GM20000 (cell line): ENCODE measurements around the gene TNKS2.

Experiments used
- DNase-seq: peaks from one replicate; pipeline ENCODE4 v3.0.0; 2012; ENCODE audit warnings: low spot score
- TF ChIP-seq, protein P1 (sequence below): IDR thresholded peaks from 2 replicates; pipeline ENCODE4 v1.5.1; 2012; ENCODE audit warnings: mild to moderate bottlenecking, control low read depth; ENCODE audit errors: extremely low read depth, missing control alignments

TNKS2 gene

DNA sequence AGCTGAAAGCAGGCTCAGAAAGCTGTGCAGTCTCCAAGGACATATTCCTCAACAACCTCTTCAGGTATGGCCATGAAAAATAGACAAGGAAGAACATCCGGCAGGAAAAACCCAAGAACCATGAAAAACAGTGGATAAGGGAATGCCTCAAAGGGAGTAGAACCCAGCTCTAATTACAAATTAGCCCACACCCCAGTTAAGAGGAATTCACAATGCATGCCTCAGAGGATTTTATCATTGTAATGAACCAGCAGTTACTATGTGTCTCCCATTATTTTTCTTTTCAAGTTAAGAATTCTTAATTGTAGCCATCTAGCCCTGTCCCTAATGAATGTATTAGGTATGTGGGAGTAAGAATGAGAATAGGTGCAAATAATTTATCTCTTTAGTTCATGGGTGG is 19.7 kb upstream of the TNKS2 start:
- no peak for DNase-seq
- TF ChIP-seq, protein P1, sequence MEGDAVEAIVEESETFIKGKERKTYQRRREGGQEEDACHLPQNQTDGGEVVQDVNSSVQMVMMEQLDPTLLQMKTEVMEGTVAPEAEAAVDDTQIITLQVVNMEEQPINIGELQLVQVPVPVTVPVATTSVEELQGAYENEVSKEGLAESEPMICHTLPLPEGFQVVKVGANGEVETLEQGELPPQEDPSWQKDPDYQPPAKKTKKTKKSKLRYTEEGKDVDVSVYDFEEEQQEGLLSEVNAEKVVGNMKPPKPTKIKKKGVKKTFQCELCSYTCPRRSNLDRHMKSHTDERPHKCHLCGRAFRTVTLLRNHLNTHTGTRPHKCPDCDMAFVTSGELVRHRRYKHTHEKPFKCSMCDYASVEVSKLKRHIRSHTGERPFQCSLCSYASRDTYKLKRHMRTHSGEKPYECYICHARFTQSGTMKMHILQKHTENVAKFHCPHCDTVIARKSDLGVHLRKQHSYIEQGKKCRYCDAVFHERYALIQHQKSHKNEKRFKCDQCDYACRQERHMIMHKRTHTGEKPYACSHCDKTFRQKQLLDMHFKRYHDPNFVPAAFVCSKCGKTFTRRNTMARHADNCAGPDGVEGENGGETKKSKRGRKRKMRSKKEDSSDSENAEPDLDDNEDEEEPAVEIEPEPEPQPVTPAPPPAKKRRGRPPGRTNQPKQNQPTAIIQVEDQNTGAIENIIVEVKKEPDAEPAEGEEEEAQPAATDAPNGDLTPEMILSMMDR, result no peak

DNA sequence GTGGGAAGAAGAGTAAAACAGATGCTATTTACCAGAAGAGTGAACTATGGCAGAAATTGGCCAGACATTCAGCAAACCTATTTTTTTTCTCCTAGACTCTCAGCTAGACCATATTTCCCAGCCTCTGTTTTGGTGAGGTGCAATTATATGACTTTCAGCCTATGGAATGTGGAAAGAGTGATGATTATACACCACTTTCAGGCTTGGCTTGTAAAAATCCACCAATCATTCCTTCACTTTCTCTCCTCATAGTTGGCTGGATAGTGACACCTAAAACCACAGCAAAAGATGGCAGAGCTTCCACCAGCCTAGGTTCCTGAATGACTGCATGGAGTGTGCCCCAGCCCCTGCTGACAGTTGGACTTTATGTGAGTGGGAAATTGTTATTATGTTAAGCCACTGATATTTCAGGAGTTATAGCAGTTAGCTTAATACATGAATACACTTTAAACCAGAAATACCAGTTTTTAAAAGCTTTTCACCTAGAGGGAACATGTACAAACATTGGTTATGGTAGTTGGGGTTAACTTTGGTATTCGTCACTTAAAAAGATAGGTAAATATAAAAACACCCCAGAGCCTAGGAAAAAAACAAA is 19.1 kb upstream of the TNKS2 start:
- TF ChIP-seq, protein P1, result no peak
- no peak for DNase-seq

DNA sequence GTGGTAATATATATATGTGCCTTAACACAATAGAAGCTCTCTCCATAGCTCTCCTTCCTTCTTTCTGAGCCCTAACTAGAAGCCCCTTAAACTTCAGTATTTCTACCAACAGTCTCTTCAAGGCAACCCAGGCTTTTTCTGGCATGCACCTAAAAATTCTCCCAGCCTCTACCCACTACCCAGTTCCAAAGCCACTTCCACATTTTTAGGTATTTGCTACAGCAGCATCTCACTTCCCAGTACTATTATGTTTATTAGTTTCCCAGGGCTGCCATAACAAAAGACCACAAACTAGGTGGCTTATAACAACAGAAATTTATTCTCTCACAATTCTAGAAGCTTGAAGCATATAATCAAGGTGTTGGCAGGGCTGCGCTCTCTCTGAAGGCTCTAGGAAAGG is 15.7 kb upstream of the TNKS2 start:
- TF ChIP-seq, protein P1, result no peak
- DNase-seq, result no peak

DNA sequence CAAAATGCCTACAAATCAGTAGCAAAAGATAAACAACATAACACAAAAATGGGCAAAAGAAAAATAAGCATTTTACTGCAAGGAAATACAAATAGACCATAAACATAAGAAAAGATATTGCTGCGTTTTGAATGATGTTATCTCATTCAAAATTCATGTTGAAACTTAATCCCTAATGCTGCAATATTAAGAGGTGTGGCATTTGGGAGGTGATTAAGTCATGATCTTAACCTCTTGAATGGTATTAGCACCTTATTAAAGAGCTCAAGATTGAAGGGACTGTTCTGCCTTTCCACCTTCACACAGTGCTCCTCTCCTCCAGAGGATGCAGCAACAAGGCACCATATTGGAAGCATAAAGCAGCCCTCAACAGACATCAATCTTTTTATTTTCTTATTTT is 12.4 kb upstream of the TNKS2 start:
- TF ChIP-seq, protein P1, result no peak
- no peak for DNase-seq

DNA sequence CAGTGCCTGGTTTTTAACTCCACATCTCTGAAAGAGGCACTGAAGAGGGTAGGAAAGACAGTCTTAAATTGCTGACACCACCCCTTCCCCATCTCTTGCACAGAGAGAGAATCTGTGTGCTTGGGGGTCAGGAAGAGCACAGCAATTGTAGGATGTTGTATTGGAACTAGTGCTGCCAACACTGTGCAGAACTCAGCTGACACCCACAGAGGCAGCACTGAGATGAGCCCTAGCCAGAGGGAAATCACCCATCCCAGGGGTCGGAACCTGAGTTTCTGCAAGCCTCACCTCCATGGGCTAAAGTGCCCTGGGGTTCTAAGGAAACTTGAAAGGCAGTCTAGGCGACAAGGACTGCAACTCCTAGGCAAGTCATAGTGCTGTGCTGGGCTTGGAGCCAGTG is 11.0 kb upstream of the TNKS2 start:
- DNase-seq, result no peak
- TF ChIP-seq, protein P1, result no peak

DNA sequence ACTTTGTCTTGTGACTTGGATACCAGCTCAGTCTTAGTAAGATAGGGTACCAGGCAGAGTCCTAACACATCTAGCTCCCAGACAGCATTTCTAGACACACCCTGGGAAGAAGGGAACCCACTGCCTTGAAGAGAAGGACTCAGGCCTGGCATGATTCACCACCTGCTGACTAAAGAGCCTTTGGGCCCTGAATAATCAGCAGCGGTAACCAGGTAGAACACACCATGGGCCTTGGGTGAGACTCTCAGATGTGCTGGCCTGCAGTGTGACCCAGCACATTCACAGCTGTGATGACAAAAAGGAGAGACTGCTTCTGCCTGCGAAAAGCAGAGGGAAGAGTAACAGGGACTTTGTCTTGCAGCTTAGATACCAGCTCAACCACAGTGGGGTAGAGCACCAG is 10.4 kb upstream of the TNKS2 start:
- DNase-seq, result no peak
- TF ChIP-seq, protein P1, result no peak

DNA sequence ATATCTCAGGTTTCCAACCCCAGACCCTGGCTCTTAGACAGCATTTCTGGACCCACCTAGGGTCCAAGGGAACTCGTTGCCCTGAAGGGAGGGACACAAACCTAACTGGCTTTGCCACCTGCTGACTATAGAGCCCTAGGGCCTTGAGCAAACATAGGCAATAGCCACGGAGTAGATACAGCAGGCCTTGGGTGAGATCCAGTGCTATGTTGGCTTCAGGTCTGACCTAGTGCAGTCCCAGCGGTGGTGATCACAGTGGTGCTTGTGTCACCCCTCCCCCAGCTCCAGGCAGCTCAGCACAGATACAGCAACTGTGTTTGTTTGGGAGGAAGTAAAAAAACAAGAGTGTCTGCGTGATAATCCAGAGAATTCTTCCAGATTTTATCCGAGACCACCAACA is 9.7 kb upstream of the TNKS2 start:
- TF ChIP-seq, protein P1, result no peak

More for the DNA sequence above, 9.7 kb upstream of the TNKS2 start:
- no peak for DNase-seq
